Measurements from ENCODE around the gene ID3.

DNA sequence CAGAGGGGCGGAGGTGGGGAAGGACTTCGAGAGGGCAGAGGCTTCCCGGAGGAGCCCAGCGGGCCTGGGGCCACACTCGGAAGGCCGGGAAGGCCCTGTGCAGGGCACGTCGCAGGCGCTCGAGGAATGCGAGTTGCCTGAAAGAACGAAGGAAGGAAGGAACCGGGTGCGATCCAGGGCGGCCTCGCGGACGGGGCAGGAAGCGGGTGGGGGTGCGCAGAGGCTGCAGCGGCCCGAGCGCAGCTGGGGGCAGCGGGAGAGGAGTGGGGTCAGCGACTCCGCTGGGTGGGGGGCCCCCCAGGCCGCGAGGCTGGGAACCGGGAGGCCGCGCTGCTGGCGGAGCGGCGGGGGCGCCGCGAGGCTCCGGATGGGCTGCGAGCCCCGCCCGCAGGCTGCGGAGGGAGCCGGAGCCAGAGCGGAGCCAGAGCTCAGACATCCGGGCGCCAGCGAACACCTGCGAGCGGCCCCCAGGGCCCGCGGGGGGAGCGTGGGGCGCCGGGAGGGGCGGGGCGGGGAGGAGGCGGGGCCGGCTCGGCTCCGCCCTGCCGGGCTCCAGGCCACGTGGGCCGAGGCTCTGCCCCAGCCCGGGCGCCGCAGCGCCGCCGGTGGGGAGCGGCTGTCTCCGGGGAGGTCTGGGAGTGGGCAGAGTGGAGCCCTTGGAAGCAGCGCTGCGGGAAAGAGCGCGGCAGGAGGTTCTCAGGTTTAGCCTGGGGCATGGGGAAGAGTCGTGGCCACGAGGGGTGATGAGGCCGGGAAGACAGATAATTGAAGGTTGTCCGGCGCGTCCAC, 4.6 kb downstream of the ID3 start:
- TF ChIP-seq, protein P1, sequence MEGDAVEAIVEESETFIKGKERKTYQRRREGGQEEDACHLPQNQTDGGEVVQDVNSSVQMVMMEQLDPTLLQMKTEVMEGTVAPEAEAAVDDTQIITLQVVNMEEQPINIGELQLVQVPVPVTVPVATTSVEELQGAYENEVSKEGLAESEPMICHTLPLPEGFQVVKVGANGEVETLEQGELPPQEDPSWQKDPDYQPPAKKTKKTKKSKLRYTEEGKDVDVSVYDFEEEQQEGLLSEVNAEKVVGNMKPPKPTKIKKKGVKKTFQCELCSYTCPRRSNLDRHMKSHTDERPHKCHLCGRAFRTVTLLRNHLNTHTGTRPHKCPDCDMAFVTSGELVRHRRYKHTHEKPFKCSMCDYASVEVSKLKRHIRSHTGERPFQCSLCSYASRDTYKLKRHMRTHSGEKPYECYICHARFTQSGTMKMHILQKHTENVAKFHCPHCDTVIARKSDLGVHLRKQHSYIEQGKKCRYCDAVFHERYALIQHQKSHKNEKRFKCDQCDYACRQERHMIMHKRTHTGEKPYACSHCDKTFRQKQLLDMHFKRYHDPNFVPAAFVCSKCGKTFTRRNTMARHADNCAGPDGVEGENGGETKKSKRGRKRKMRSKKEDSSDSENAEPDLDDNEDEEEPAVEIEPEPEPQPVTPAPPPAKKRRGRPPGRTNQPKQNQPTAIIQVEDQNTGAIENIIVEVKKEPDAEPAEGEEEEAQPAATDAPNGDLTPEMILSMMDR (conservative IDR thresholded peaks at IDR 0.05; ENCODE audit: low read depth, low read length): 0 out of 2 replicates have a peak, but pooled peaks have one; percentile 9
- TF ChIP-seq EZH2phosphoT487 (IDR thresholded peaks at IDR 0.05; ENCODE audit: borderline replicate concordance, low read length): no peak
